Measurements from ENCODE around the gene DMXL2. TPM values are rescaled to one million over a fixed set of nuclear protein-coding genes. Genes with fewer than 3 reads are reported as not detected.
"Not testable (repeated sequence)": the region's sequence is repeated elsewhere in the genome, so short reads cannot be mapped to it uniquely, and the experiment has no call there.

The DMXL2 gene
- total RNA-seq, 1 donor from 2014 or later: 20.7 TPM

GRCh38 chr15:51450001-51450400, 172.6 kb downstream of the DMXL2 start:
- Mint-ChIP-seq H3K27me3 (ENCODE audit: low read depth) (no peaks in the 10 kb centered on the region), H3K27ac (ENCODE audit: unreplicated experiment) (no peak overlapping the region), H3K9me3 (ENCODE audit: low read depth) (peaks cover 6% of the 10 kb centered on the region), H3K4me1 (ENCODE audit: low read depth) (peaks cover 7% of the 10 kb centered on the region), H3K36me3 (ENCODE audit: low read depth) (peaks cover 34% of the 10 kb centered on the region), H3K4me3 (ENCODE audit: unreplicated experiment) (no peak overlapping the region)
- no peak for DNase-seq (ENCODE audit: low spot score)
- TF ChIP-seq CTCF (IDR thresholded peaks at IDR 0.05): no peak

GRCh38 chr15:51448622-51449399, 173.8 kb downstream of the DMXL2 start:
- Mint-ChIP-seq H3K27ac (ENCODE audit: unreplicated experiment) (no peak overlapping the region), H3K9me3 (ENCODE audit: low read depth) (peaks cover 10% of the 10 kb centered on the region), H3K36me3 (ENCODE audit: low read depth) (peaks cover 39% of the 10 kb centered on the region), H3K27me3 (ENCODE audit: low read depth) (no peaks in the 10 kb centered on the region), H3K4me1 (ENCODE audit: low read depth) (peaks cover 7% of the 10 kb centered on the region), H3K4me3 (ENCODE audit: unreplicated experiment) (no peak overlapping the region)
- no peak for TF ChIP-seq CTCF (IDR thresholded peaks at IDR 0.05)
- no peak for DNase-seq (ENCODE audit: low spot score)

GRCh38 chr15:51447855-51448621, 174.5 kb downstream of the DMXL2 start:
- Mint-ChIP-seq H3K27ac (ENCODE audit: unreplicated experiment) (no peak overlapping the region), H3K27me3 (ENCODE audit: low read depth) (no peaks in the 10 kb centered on the region), H3K4me1 (ENCODE audit: low read depth) (peaks cover 7% of the 10 kb centered on the region), H3K36me3 (ENCODE audit: low read depth) (peaks cover 39% of the 10 kb centered on the region), H3K4me3 (ENCODE audit: unreplicated experiment) (no peak overlapping the region), H3K9me3 (ENCODE audit: low read depth) (peaks cover 10% of the 10 kb centered on the region)
- no peak for DNase-seq (ENCODE audit: low spot score)
- no peak for TF ChIP-seq CTCF (IDR thresholded peaks at IDR 0.05)

GRCh38 chr15:51446029-51446744, 176.4 kb downstream of the DMXL2 start:
- H3K36me3 Mint-ChIP-seq (ENCODE audit: low read depth): peaks cover 36% of the 10 kb centered on the region
- peaks cover 10% of the 10 kb centered on the region for H3K9me3 Mint-ChIP-seq (ENCODE audit: low read depth)
- not testable (repeated sequence) for H3K27me3 Mint-ChIP-seq (ENCODE audit: low read depth); H3K27ac Mint-ChIP-seq (ENCODE audit: unreplicated experiment); H3K4me1 Mint-ChIP-seq (ENCODE audit: low read depth); H3K4me3 Mint-ChIP-seq (ENCODE audit: unreplicated experiment); DNase-seq (ENCODE audit: low spot score)

- Mint-ChIP-seq H3K27me3 (ENCODE audit: low read depth) (no peaks in the 10 kb centered on the region), H3K4me1 (ENCODE audit: low read depth) (peaks cover 4% of the 10 kb centered on the region), H3K4me3 (ENCODE audit: unreplicated experiment) (no peak overlapping the region), H3K36me3 (ENCODE audit: low read depth) (peaks cover 29% of the 10 kb centered on the region), H3K9me3 (ENCODE audit: low read depth) (peaks cover 10% of the 10 kb centered on the region), H3K27ac (ENCODE audit: unreplicated experiment) (no peak overlapping the region)
- DNase-seq (ENCODE audit: low spot score): no peak
- no peak for TF ChIP-seq CTCF (IDR thresholded peaks at IDR 0.05)
These were observed 177.8 kb downstream of the DMXL2 start for GRCh38 chr15:51444807-51445206.
